HG03565 (cell line): ENCODE measurements around the gene PTK6.
"Not testable (repeated sequence)": the region's sequence is repeated elsewhere in the genome, so short reads cannot be mapped to it uniquely, and the experiment has no call there.

ENCODE experiments used
- ATAC-seq: cut with Tn5 transposase; IDR thresholded peaks from one replicate; pipeline ENCODE4 v1.9.1; 2021; ENCODE audit warnings: mild to moderate bottlenecking, moderate library complexity; ENCODE audit not compliant: unreplicated experiment

Gene PTK6

DNA sequence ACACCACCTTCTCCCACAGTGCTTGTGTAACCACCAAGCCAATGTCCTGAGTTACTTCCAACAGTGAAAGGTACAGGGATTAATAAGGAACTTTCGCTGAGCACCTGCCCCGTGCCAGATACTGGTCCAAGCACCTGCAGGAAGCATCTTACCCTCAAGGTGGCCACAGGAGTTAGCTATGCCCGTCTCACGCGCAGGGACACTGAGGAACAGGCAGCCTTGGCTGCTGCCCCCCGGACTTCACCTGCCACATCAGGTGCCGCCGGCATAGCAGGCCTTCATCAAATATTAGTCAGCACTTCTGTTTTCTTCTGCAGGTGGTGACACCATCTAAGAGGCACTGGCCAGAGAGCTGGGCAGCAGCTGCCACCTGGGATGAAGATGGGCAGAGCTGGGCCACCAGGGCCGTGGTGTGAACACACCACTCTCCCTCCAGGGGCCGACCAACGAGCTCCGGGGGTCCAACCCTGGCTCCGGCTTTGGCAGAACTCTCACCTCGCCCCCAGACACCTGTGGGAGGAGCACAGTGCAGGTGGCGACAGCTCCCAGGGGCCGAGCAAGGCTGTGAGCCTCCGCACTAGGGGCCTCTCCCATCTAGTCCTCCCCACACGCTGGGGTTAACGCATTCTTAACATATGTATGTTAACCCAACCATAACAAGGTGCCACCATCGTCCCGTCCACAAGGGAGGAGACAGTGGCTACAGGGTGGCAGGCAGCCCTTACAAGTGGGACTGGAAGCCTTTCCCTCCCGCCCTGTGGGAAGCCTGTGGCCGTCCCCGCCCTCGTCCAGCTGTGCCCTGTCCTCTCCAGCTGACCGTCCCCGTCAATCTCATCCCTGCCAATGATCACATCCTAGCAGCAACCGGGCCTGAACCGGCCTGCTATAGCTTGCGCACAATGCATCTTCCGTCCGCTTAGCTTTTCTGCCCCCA lies 19.5 kb downstream of the PTK6 start:
- no peak for ATAC-seq

DNA sequence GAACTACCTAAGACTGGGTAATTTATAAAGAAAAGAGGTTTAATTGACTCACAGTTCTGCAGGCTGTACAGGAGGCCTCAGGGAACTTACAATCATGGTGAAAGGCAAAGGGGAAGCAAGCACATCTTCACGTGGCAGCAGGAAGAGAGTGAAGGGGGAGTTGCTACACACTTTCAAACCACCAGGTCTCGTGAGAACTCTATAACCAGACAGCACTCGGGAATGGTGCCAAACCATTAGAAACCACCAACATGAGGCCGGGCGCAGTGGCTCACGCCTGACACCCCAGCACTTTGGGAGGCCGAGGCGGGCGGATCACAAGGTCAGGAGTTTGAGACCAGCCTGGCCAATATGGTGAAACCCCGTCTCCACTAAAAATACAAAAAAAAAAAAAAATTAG lies 22.7 kb downstream of the PTK6 start:
- not testable (repeated sequence) for ATAC-seq

DNA sequence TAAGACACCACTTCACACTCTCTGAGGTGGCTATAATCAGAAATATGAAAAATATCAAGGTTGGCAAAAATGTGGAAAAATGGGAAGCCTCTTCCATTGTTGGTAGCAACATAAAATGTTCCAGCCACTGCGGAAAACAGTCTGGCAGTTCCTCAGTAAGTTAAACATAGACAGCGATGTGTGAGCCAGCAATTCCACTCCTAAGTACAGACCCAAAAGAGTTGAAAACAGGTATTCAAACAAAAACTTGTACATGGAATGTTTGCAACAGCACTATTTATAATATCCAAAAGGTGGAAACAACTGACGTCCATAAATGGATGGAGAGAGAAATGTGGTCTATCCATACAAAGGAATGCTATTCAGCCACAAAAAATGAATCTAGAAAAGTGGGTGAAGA lies 24.0 kb downstream of the PTK6 start:
- no peak for ATAC-seq

DNA sequence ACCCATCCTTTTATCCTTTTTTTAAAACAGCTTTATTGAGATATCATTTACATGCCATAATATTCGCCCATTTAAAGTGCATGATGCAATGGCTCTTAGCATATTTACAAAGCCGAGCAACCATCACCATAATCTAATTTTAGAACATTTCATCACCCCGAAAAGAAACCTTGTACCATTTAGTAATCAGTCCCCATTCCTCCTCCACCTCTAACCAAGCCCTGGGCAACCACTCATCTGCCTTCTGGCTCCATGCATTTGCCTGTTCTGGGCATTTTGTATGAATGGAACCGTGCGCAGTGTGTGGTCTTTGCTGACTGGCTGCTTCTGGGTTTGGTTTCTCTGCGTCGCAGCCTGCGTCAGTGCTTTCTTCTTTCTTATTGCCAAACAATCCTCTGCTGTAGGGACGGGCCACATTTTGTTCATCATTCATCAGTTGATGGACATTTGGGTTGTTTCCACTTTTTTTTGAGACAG lies 28.1 kb downstream of the PTK6 start:
- ATAC-seq: no peak

DNA sequence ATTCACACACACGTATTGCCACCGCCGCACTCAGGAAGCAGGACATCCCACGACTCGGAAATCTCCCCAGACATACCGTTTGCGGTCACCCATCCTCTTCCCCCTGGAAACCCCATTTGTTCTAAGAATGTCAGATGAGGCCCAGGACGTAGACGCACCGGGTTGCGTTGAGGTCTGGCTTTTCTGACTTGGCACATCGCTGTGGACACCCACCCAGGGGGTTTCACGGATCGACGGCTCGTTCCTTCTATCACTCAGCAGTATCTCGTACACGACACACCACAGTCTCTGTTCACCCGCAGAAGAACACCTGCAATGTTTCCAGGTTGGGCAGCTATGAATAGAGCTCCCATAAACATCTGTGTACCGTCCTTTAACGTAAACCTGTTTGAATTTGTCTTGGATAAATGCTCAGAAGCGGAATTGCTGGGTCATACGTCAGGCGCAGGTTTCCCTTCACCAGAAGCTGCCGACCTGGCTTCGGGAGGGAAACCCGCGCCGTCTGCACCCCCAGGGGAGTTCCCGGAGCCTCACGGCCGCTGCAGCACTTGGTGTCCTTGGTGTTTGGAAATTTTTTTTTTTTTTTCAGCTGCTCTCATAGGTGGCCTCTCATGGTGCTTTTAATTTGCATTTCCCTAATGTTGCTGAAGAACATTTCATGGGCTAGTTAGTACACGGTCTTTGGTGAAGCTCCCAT lies 29.0 kb downstream of the PTK6 start:
- ATAC-seq: no peak

DNA sequence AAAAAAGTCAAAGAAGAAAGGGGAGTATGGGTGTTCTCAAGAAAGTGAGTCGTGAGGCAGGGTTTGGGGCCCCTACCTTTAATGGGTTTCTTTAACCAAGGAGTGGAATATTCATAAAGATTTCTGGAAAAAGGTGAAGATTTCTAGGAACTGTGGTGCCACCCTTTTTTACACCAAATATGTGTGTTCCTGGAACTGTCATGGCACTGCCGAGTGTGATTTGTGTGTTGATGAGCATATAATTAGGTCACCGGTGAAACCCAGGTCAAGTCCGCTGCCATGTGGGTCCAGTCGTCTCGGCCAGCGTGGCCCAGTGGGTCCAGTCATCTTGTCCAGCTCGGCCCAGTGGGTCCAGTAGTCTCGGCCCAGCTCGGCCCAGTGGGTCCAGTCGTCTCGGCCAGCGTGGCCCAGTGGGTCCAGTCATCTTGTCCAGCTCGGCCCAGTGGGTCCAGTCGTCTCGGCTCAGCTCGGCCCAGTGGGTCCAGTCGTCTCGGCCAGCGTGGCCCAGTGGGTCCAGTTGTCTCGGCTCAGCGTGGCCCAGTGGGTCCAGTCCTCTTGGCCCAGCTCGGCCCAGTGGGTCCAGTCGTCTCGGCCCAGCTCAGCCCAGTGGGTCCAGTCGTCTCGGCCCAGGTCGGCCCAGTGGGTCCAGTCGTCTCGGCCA lies 30.0 kb downstream of the PTK6 start:
- ATAC-seq: no peak

DNA sequence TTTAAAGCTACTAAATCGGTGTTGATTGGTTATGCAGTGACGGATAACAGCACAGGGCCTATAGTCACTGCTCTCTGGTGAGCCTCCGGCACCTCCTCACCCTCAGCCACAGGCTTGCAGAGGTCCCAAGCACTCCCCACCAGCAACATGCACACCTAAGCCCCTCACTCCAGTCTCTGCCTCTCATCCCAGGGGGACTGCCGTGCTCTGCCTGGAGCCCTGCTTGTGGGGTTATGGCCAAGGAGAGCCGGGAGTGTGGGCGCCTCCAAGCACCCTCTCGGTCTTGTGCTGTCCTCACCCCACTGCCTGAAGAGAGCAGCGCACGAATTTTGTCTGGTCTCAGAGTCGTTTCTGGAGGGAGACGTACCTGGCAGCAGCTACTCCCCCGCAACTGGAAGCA lies 31.5 kb downstream of the PTK6 start:
- ATAC-seq: no peak

DNA sequence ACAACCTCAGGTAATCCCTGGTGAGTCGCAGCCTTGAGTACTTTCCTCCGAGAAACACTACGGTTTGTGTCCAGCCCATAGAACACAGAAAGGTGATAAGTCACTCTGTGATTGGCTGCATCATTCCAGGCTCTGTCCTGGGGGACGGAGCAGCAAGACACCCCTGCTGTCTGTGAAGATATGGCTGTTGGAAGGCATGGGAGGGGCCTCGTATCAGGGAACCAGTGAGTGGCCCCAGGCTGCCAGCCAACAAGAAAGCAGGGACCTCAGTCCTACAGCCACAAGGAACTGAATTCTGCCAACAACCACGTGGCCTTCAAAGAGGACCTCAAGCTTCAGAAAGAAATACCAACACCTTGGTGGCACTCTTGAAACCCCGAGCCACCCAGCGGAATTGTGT lies 31.9 kb downstream of the PTK6 start:
- no peak for ATAC-seq

DNA sequence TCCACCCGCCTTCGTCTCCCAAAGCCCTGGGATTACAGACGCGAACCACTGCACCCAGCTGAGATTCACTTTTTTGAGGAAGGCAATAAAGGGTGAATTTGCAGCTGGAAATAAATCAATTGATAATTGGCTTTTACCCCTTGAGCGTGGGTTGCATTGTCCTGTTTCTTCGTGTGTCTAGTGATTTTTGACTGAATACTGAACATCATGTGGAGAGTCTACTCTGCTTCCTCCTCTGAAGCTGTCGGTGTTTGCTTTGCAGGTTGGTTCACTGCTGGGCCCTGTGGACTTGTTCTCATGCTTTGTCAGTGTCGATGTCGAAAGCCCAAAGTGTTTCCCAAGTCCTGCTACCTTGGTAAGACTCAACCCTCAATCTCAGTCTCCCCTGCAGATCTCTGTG lies 32.5 kb downstream of the PTK6 start:
- no peak for ATAC-seq

DNA sequence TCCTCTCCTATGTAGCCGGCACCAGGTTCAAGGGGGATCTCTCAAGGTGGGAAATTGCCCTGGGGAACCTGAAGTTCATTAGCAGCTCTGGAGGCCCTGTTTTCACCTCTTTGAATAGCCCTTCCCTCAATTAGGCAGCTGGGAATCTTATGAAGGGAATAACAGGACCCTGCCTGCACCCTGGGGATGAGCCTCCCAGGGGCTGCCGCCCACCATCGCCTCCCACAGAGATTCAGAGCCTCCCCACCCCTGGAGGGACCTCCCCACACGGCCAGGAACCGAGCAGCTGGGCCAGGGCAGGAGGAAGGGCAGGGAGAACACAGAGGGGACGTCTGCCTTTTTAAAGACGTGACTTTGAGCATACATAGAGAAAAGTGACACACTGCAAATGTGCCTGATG lies 33.7 kb downstream of the PTK6 start:
- ATAC-seq: no peak

DNA sequence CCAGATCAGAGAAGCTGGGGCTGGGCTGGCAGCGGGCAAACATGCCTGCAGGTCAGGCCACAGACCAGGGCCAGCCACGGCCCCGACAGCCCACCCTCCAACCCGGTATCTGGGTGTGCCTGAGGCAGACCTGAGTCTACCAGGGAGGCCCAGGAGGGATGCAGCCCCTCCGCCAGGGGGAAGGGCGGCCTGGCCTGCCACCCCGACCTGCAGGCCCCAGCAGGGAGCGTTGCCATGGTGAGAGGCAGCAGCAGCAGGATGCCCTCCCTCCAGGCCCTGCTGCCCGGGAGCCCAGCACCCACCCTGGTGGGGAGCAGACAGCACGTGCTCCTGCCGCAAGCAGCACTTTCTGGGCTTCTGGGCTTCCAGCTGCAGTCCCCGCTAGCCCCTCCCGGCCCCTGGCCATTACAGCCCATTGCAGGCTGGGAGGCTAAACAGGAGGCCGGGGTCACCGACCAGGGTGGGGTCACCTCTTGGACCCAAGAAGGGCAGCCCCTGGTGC lies 34.5 kb downstream of the PTK6 start:
- ATAC-seq: no peak

DNA sequence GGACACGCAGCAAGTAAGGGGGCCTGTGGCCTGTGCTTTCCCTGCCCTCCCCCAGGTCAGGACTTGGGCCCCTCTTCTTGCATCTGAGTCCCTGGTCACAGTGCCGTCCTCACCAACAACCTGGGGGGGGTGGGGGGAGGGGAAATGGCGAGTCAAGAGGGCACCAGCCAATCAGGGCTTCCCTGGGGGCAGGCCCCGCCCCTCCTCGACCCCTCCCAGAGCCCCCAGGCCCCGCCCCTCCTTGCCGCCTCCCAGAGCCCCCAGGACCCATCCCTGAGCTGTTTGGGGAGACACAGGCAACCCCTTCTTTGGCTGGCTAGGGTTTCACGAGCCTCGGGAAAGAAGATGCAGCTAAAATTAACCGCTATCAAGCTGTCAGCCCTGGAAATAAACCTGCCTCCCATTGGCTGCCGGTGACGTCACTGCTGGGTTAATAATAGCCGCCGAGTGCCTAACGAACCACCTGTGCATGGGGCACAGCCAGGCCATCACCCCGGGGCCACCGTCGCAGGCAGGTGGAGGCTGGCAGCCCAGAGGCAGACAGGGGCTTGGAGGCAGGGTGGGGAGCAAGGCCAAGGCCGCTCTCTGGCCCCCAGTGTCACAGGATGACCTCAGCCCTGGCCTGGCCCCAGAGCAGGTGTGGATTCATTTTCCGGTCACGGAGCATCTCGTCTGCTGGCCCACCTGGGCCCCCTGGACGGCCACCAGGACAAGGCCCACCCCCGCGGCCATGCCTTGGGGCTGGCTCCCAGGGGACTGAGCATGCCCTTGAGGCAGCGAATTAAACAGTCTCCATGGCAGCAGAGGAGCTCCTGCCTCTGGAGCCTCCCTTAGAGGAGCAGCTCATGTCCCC lies 35.1 kb downstream of the PTK6 start:
- ATAC-seq: no peak

DNA sequence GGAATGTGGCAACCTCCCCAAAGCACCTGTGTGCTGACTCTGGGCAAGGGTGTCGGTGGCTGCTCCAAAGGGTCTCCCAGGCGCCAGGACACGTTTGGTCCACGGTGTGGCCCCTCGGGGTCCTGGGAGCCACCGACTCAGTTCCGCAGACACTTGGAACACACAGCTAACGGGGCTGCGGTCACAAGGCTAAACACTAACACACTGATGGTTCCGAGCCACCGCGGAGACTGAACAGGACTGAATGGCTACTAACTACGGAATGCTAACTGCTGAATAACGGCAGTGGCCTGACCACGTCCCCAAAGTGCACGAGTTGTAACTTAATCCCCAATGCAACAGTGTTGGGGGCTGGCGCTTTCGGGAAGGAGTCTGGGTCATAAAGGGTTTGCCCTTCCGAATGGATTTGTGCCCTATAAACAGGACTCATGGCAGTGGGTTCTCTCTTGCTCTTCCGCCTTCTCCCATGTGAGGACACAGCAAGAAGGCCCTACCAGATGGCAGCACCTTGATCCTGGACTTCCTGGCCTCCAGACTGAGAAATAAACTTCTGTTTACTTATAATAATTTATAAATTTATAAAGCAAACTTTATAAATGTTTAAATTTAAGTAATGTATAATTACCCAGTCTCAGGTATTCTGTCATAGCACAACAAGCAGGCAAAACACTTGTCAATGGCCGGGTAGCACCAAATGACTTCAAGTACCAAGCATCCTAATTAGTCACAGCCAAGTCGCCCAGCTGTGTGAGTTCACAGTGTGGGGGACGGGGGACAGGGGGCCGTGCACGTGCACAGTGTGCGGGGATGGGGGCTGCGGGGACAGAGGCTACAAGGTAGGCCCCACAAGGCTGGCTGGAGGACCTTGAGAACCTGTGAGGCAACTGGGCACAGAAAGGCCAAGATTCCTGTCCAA lies 36.0 kb downstream of the PTK6 start:
- ATAC-seq: no peak

DNA sequence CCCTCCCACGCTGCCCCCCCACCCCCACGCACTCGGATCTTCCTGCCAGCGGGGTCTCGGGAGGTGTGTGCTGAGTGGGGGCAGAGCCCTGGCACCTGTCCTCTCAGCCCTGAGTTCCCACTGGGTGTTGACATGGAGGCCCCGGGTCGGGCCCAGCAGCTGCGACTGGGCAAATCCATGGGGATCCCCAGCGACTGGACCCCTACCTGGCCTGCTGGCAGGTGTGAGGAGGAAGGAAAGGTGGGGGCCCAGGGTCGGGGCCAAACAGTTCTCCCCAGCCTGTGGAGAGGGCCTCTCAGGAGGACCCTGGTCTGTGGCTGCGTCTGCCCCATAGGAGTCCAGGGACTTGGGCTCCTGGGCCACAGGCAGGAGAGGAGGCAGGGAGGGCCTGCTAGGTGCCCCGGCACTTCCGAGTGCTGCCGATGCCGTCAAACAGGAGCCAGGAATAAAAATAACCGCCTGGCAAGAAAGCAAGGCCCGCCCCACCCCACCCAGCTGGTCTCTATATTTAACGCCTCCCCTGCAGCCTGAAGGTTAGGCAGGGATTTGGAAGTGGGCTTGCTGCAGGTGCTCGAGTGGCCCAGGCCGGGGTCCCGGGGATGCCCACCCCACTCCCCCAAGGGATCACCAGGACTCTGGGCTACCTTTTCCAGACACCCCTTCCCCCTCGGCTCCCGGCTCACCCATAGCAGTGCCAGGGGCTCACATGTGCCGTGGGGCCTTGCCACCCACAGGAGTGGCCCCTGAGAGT lies 36.9 kb downstream of the PTK6 start:
- ATAC-seq: no peak

DNA sequence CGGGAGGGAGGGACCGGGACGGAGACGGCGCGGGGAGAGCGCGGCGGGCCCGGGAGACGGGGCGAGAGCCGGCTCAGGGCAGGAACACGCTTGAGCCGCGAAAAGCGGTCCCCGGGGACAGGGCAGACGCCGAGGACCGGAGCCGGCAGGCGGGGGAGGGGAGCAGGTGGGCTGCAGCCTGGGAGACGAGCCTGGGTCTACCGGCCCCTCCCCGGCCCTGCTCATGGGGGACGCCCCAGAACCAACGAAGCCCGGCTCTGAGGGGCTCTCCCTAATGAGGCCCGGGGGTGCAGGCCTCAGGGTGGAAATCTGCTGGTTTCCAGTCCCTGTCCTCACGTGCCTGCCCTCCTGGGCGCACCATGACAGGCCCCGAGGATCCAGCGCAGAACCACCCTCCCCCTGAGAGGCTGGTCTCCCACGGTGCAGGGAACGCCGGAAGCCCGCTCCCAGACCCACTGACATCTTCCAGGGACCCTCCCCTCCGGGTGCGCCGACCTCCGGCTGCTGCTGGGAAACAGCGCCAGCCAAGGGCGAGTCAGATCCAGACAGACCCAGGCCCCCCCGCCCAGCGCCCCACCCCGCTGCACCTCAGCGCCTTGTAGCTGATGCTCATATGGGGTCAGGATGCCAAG lies 37.7 kb downstream of the PTK6 start:
- no peak for ATAC-seq

DNA sequence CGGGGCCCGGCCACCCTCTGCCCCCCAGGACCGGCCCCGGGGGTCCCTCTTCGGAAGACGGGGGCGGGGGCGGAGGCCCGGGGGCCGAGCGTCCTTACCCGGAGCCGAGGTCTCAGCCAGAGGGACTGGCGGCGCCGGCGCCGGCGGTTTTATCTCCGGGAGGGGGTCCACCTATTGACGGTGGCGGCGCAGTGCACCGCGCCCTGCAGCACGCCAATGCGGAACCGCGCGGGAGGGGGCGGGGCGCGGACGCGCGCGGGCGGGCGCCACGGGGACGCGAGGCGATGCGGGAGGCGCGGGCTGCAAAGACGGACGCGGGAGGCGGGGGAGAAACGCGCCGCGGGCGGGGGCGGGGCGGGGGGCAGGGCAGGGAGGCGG lies 38.2 kb downstream of the PTK6 start, which contains the start of gene EEF1A2:
EEF1A2 (minus strand) TSS at position 124 of the 378 bp plus-strand sequence. CDS start 1,320 bp downstream, outside the sequence.
- ATAC-seq: no peak

DNA sequence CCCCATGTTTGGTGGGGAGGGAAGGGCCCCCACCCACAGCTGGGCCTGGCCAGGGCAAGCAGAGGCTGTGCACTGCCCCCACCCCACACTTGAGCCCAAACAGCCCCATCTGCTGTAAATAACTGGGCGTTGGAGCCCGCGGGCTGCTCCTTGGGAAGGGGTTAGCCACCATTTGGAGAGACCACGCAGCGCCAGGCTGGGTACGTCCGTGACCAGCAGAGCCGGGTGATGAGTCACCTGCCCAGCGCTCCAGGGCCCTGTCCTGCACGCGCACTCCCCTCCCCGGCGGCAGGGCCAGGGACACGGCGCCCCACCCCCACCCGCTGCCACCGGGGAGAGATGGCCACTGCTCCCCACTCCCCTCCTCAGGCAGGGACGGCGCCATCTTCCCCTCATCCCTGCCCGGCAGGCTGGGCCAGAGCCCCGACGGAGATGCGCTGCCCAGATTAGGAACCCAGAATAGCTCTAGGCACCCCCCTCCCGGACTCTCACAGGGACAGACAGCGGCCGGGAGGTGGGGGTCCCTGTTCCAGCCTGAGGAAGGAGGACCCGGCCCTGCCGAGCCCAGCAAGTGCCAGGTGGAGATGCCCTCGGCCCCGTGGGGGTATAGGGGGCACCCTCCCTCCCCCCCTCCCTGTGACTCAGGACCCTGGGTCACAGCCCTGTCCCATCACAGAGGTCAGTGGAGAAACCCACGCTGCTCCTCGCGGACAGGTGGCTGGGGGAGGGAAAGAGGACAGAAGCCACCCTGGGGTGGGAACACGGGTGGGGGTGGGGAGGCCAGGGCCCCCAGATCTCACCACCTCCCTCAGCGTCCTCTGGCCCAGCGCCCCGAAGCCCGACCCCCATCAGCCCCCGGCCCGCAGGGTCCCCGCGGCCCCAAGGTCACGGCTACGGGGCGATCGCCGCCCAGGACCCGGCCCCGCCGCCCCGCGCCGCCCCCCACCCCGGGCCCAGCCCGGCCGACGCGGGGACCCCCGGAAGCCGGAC lies 38.9 kb downstream of the PTK6 start:
- ATAC-seq: no peak
